ENCODE results near the gene ARL5C.

DNA sequence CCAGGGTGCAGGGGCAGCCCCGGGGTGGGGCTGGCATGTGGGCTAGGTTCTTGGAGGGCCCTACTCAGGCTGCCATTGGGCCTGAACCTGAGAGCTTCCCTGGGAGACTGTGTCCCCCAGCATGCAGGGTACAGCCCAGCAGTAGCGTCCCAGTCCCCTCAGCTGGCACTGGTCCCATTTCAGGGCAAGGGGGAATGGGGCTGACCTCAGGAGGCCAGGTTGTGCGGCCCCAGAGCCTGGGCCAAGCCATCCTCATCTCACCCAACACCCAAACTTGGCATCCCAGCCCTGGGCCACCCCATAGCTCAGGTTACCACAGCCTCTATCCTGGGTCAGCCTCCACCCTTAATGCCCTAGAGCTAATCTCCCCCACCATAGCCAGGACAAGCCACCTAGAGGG is 20.8 kb downstream of the ARL5C start:
- TF ChIP-seq, protein P1, sequence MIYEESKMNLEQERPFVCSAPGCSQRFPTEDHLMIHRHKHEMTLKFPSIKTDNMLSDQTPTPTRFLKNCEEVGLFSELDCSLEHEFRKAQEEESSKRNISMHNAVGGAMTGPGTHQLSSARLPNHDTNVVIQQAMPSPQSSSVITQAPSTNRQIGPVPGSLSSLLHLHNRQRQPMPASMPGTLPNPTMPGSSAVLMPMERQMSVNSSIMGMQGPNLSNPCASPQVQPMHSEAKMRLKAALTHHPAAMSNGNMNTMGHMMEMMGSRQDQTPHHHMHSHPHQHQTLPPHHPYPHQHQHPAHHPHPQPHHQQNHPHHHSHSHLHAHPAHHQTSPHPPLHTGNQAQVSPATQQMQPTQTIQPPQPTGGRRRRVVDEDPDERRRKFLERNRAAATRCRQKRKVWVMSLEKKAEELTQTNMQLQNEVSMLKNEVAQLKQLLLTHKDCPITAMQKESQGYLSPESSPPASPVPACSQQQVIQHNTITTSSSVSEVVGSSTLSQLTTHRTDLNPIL (CRISPR knock-in tag; IDR thresholded peaks at IDR 0.05; ENCODE audit: low read depth): no peak
- TF ChIP-seq GLIS3 (CRISPR knock-in tag; IDR thresholded peaks at IDR 0.05) (no peak), TSHZ2 (CRISPR knock-in tag; IDR thresholded peaks at IDR 0.05) (no peak), ZC3H10 (CRISPR knock-in tag; IDR thresholded peaks at IDR 0.05) (no peak), OSR1 (CRISPR knock-in tag; IDR thresholded peaks at IDR 0.05) (no peak), PPARA (CRISPR knock-in tag; IDR thresholded peaks at IDR 0.05; ENCODE audit: borderline replicate concordance) (no peak), ZFP30 (CRISPR knock-in tag; IDR thresholded peaks at IDR 0.05) (no peak), ISL1 (CRISPR knock-in tag; IDR thresholded peaks at IDR 0.05) (no peak), ZNF70 (CRISPR knock-in tag; IDR thresholded peaks at IDR 0.05) (no peak), ARNTL (CRISPR knock-in tag; IDR thresholded peaks at IDR 0.05; ENCODE audit: borderline replicate concordance, low read depth) (no peak)
- TF ChIP-seq, protein P2, sequence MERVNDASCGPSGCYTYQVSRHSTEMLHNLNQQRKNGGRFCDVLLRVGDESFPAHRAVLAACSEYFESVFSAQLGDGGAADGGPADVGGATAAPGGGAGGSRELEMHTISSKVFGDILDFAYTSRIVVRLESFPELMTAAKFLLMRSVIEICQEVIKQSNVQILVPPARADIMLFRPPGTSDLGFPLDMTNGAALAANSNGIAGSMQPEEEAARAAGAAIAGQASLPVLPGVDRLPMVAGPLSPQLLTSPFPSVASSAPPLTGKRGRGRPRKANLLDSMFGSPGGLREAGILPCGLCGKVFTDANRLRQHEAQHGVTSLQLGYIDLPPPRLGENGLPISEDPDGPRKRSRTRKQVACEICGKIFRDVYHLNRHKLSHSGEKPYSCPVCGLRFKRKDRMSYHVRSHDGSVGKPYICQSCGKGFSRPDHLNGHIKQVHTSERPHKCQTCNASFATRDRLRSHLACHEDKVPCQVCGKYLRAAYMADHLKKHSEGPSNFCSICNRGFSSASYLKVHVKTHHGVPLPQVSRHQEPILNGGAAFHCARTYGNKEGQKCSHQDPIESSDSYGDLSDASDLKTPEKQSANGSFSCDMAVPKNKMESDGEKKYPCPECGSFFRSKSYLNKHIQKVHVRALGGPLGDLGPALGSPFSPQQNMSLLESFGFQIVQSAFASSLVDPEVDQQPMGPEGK (CRISPR knock-in tag; IDR thresholded peaks at IDR 0.05; ENCODE audit: borderline replicate concordance): no peak
